Neural progenitor cell (in vitro differentiated cells): ENCODE results near the gene RHBDL1.

Experiments used
- CTCF ChIP-seq: fragments of 200-600 bp; sonication (generic); IDR thresholded peaks from 2 replicates; pipeline ENCODE4 v1.5.1; 2017; ENCODE audit warnings: antibody characterized with exemption, mild to moderate bottlenecking
- EZH2 ChIP-seq: fragments of 200-600 bp; sonication (generic); IDR thresholded peaks from 2 replicates; pipeline ENCODE4 v1.6.1; 2017; ENCODE audit warnings: antibody characterized with exemption, mild to moderate bottlenecking, moderate library complexity

- no peak for TF ChIP-seq CTCF
- no peak for TF ChIP-seq EZH2
These were observed 18.3 kb downstream of the RHBDL1 start for GRCh38 chr16:693766-694165.
